Lower leg skin (tissue), 3 donors: ENCODE data around the gene KDSR.

Experiments used
- CTCF ChIP-seq, 3 donors: fragments of 450-650 bp; IDR thresholded peaks; one replicate each; pipeline ENCODE4 v1.5.1; 2016; ENCODE audit warnings: antibody characterized with exemption in 3 of 3, mild to moderate bottlenecking in 3 of 3, moderate library complexity in 2 of 3
- POLR2A ChIP-seq, 2 donors: fragments of 450-650 bp; IDR thresholded peaks; one replicate each; pipeline ENCODE4 v1.6.1; 2016 to 2017; ENCODE audit warnings: antibody characterized with exemption in 2 of 2, mild to moderate bottlenecking in 1 of 2, moderate library complexity in 1 of 2

- TF ChIP-seq CTCF (IDR thresholded peaks at IDR 0.05) (no peak), POLR2A (IDR thresholded peaks at IDR 0.05) (no peak)
Observed at GRCh38 chr18:63314062-63314790, 52.8 kb downstream of the KDSR start.
